A549 (cell line): ENCODE measurements around the gene ACSL5. TPM values are rescaled to one million over a fixed set of nuclear protein-coding genes. Genes with fewer than 3 reads are reported as not detected.

Experiments
- ATAC-seq, 2 experiments: fragments of 200-7000 bp in 1 of 2; fragments of >200 bp in 1 of 2; cut with Nextera tagmentation in 1 of 2; cut with Tn5 transposase in 1 of 2; 3 replicates each; pipeline versions ENCODE4 v1.8.0 to v1.9.1; 2018 to 2020; ENCODE audit warnings: mild to moderate bottlenecking in 1 of 2, moderate library complexity in 1 of 2
- CTCF ChIA-PET: fragments of 300-600 bp; sonication (Branson Sonifier 250); formaldehyde crosslinking; extraction: SDS; loops from one replicate; lab custom pipeline; 2021; ENCODE audit warnings: antibody characterized with exemption, inconsistent platforms; lab: Yijun Ruan, JAX
- POLR2A ChIA-PET: fragments of 350-600 bp; formaldehyde crosslinking; extraction: SDS; loops from one replicate; lab custom pipeline; 2021; ENCODE audit warnings: antibody characterized with exemption, inconsistent platforms; lab: Yijun Ruan, JAX
- DNase-seq, 2 experiments: peaks; one replicate each; pipeline versions ENCODE4 v3.0.0 to v3.0.0-alpha.2; 2011 to 2016; ENCODE audit warnings: low read depth in 1 of 2, low spot score in 1 of 2
- FAIRE-seq: peaks from 2 replicates; lab custom pipeline; 2011; peaks lifted over from hg19 to GRCh38; lab: Jason Lieb, UNC
- H3K27ac ChIP-seq, 2 experiments: fragments of >200 bp; sonication (Bioruptor Twin); formaldehyde crosslinking; 3 replicates each; pipeline ENCODE4 v1.5.1; 2016 to 2017
- H3K4me1 ChIP-seq: fragments of >200 bp; sonication (Bioruptor Twin); formaldehyde crosslinking; 3 replicates; pipeline ENCODE4 v1.6.1; 2016
- H3K4me2 ChIP-seq: fragments of >200 bp; sonication (Bioruptor Twin); formaldehyde crosslinking; 3 replicates; pipeline ENCODE4 v1.6.1; 2016
- H3K4me3 ChIP-seq: fragments of >200 bp; sonication (Bioruptor Twin); formaldehyde crosslinking; 3 replicates; pipeline ENCODE4 v1.5.1; 2016
- H3K9me3 ChIP-seq: fragments of >200 bp; sonication (Bioruptor Twin); formaldehyde crosslinking; 3 replicates; pipeline ENCODE4 v1.6.1; 2016
- CEBPB ChIP-seq, 2 experiments: fragments of >200 bp in 1 of 2; sonication (Bioruptor Twin) in 1 of 2; formaldehyde crosslinking in 1 of 2; IDR thresholded peaks; 2 replicates each; pipeline ENCODE4 v1.6.1; 2012 to 2016
- EHMT2 ChIP-seq: fragments of 200-600 bp; sonication (generic); IDR thresholded peaks from 2 replicates; pipeline ENCODE4 v1.6.1; 2016; ENCODE audit warnings: antibody characterized with exemption, low read depth, mild to moderate bottlenecking, moderate library complexity
- FOSB ChIP-seq: fragments of 250-450 bp; sonication (Bioruptor Pico); IDR thresholded peaks from 2 replicates; pipeline ENCODE4 v1.5.0; 2020; ENCODE audit warnings: mild to moderate bottlenecking, moderate library complexity
- GATA3 ChIP-seq: IDR thresholded peaks from 2 replicates; pipeline ENCODE4 v1.6.1; 2012; ENCODE audit warnings: borderline replicate concordance
- HOXA7 ChIP-seq: fragments of 250-450 bp; sonication (Bioruptor Pico); IDR thresholded peaks from 2 replicates; pipeline ENCODE4 v1.5.0; 2020; ENCODE audit warnings: mild to moderate bottlenecking, moderate library complexity
- HOXB13 ChIP-seq: fragments of 250-450 bp; sonication (Bioruptor Pico); IDR thresholded peaks from 2 replicates; pipeline ENCODE4 v1.5.0; 2020; ENCODE audit warnings: low read depth, mild to moderate bottlenecking, moderate library complexity
- HOXB5 ChIP-seq: fragments of 250-450 bp; sonication (Bioruptor Pico); IDR thresholded peaks from 2 replicates; pipeline ENCODE4 v1.5.0; 2020; ENCODE audit warnings: mild to moderate bottlenecking, moderate library complexity
- PHF8 ChIP-seq: fragments of 200-600 bp; sonication (generic); IDR thresholded peaks from 2 replicates; pipeline ENCODE4 v1.6.1; 2016; ENCODE audit warnings: low read depth, mild to moderate bottlenecking, antibody characterized with exemption, moderate library complexity, borderline replicate concordance
- RARB ChIP-seq: fragments of 250-450 bp; sonication (Bioruptor Pico); IDR thresholded peaks from 2 replicates; pipeline ENCODE4 v1.8.0; 2021; ENCODE audit warnings: mild to moderate bottlenecking, moderate library complexity
- RNF2 ChIP-seq: fragments of 200-600 bp; sonication (generic); IDR thresholded peaks from 2 replicates; pipeline ENCODE4 v1.6.1; 2016; ENCODE audit warnings: low read depth, mild to moderate bottlenecking, antibody characterized with exemption, moderate library complexity, borderline replicate concordance
- SMC3 ChIP-seq: fragments of >200 bp; sonication (Bioruptor Twin); formaldehyde crosslinking; IDR thresholded peaks from 3 replicates; pipeline ENCODE4 v1.6.1; 2018; ENCODE audit warnings: inconsistent platforms
- TP53 ChIP-seq: fragments of 250-450 bp; sonication (Bioruptor Pico); IDR thresholded peaks from 2 replicates; pipeline ENCODE4 v1.5.0; 2021; ENCODE audit warnings: mild to moderate bottlenecking, moderate library complexity
- USF2 ChIP-seq: fragments of 450-650 bp; IDR thresholded peaks from 2 replicates; pipeline ENCODE4 v1.6.1; 2014; ENCODE audit warnings: antibody characterized with exemption
- ZC3H11A ChIP-seq: fragments of 450-650 bp; IDR thresholded peaks from 2 replicates; pipeline ENCODE4 v1.6.1; 2014; ENCODE audit warnings: antibody characterized with exemption, mild to moderate bottlenecking
- ZSCAN20 ChIP-seq: fragments of 250-450 bp; sonication (Bioruptor Pico); IDR thresholded peaks from 2 replicates; pipeline ENCODE4 v1.8.0; 2022; ENCODE audit warnings: mild to moderate bottlenecking, moderate library complexity
- WGBS: methylation state at CpG from one replicate; pipeline ENCODE4 v1.1.6; 2017; ENCODE audit errors: missing lambda C conversion rate; 5-methylcytosine and 5-hydroxymethylcytosine counted together
- polyA plus RNA-seq, 4 experiments: library from polyadenylated mRNA; depleted of rRNA in 3 of 4; stranded (reverse); fragments of >200 nt; fragmentation: RNase III in 1 of 4; extraction: RNeasy Plus Mini Kit Qiagen cat#74134 plus additional on column Dnase treatment in 1 of 4; gene quantifications; 2 replicates in 3 of 4; 3 replicates in 1 of 4; pipeline ENCODE4 v1.2.3, GENCODE V29; 2011 to 2017
- TF ChIP-seq, protein P1 (sequence below): IDR thresholded peaks from 2 replicates; pipeline ENCODE4 v1.6.1; 2012
- TF ChIP-seq, protein P2 (sequence below): fragments of >200 bp; sonication (Bioruptor Twin); formaldehyde crosslinking; IDR thresholded peaks from 3 replicates; pipeline ENCODE4 v1.6.1; 2016
- TF ChIP-seq, protein P3 (sequence below): fragments of >200 bp; sonication (Bioruptor Twin); formaldehyde crosslinking; IDR thresholded peaks from 3 replicates; pipeline ENCODE4 v1.5.1; 2016
- TF ChIP-seq, protein P4 (sequence below): fragments of 250-450 bp; sonication (Bioruptor Pico); IDR thresholded peaks from 2 replicates; pipeline ENCODE4 v1.5.0; 2021; ENCODE audit warnings: mild to moderate bottlenecking, moderate library complexity, borderline replicate concordance
- TF ChIP-seq, protein P5 (sequence below): fragments of 250-450 bp; sonication (Bioruptor Pico); IDR thresholded peaks from 2 replicates; pipeline ENCODE4 v1.5.0; 2020; ENCODE audit warnings: low read depth, mild to moderate bottlenecking, moderate library complexity

ACSL5 gene
- polyA plus RNA-seq, 2 of the 4 experiments (the other 2 are of a cell fraction): 0.15 to 0.25 TPM

GRCh38 chr10:112330162-112330561, 43.8 kb upstream of the ACSL5 start:
- Histone ChIP-seq H3K4me2 (no peak overlapping the region), H3K4me3 (no peak overlapping the region), H3K27ac (no peak overlapping the region), H3K4me1 (no peaks in the 10 kb centered on the region), H3K9me3 (no peaks in the 10 kb centered on the region)
- ATAC-seq (no peak), FAIRE-seq (no peak), DNase-seq (no peak)
- TF ChIP-seq HOXA7 (CRISPR knock-in tag) (no peak), EHMT2 (no peak), FOSB (CRISPR knock-in tag) (no peak), PHF8 (no peak), RARB (CRISPR knock-in tag) (no peak), HOXB13 (no peak)
- TF ChIP-seq, protein P1, sequence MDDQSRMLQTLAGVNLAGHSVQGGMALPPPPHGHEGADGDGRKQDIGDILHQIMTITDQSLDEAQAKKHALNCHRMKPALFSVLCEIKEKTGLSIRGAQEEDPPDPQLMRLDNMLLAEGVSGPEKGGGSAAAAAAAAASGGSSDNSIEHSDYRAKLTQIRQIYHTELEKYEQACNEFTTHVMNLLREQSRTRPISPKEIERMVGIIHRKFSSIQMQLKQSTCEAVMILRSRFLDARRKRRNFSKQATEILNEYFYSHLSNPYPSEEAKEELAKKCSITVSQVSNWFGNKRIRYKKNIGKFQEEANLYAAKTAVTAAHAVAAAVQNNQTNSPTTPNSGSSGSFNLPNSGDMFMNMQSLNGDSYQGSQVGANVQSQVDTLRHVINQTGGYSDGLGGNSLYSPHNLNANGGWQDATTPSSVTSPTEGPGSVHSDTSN: no peak
- WGBS: 31% methylated on average over 4 of the region's 4 CpGs
- ChIA-PET POLR2A (no interaction called here), CTCF (interaction anchor here (0.9 to 1.6 kb wide), 2 partner anchors 15 to 23 kb away, joined by 3 to 5 read pairs; no protein-coding TSS in a partner anchor)

DNA sequence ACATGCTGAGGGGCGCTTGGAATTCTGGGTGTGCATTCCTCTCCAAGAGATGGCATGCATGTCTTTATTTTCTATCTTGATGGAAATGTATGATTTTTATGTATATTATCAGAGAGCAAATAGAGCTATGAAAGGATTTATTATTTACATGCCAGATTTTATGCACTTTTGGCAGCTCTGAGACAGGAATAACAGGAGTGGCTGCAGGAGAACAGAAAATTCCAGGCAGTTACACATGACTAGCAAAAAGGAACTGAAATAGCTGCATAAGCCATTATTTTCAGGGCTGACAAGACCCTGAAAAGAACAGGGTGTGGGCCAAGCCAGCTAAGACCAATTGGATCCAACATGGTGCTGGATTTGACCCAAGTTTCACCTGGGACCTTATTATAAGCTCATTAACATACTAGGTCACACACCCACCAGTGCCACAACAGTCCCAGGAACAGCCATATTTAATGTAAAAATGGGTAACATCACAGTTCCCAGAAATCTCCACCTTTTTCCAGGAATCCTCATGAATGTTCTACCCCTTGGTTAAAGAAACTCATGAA, 43.2 kb upstream of the ACSL5 start:
- Histone ChIP-seq H3K4me1 (no peaks in the 10 kb centered on the region), H3K4me2 (no peak overlapping the region), H3K9me3 (no peaks in the 10 kb centered on the region), H3K4me3 (no peak overlapping the region), H3K27ac (no peak overlapping the region; a peak in 1 of 6 replicates)
- ChIA-PET CTCF (interaction anchor here (0.9 to 1.6 kb wide), 3 partner anchors 15 to 23 kb away, joined by 3 to 5 read pairs (median 3); no protein-coding TSS in a partner anchor), POLR2A (no interaction called here)
- 4% methylated on average over 1 of the region's 1 CpG for WGBS
- ATAC-seq: no peak
- no peak for DNase-seq
- FAIRE-seq: no peak
- TF ChIP-seq HOXB5 (CRISPR knock-in tag) (no peak), RNF2 (no peak), CEBPB (IDR thresholded peaks at IDR 0.05) (no peak), RARB (CRISPR knock-in tag) (no peak), GATA3 (no peak), ZC3H11A (no peak), ZSCAN20 (no peak), TP53 (CRISPR knock-in tag) (no peak), USF2 (no peak), SMC3 (no peak)
- TF ChIP-seq, protein P1: no peak
- TF ChIP-seq, protein P2, sequence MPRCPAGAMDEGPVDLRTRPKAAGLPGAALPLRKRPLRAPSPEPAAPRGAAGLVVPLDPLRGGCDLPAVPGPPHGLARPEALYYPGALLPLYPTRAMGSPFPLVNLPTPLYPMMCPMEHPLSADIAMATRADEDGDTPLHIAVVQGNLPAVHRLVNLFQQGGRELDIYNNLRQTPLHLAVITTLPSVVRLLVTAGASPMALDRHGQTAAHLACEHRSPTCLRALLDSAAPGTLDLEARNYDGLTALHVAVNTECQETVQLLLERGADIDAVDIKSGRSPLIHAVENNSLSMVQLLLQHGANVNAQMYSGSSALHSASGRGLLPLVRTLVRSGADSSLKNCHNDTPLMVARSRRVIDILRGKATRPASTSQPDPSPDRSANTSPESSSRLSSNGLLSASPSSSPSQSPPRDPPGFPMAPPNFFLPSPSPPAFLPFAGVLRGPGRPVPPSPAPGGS: no peak
- TF ChIP-seq, protein P3, sequence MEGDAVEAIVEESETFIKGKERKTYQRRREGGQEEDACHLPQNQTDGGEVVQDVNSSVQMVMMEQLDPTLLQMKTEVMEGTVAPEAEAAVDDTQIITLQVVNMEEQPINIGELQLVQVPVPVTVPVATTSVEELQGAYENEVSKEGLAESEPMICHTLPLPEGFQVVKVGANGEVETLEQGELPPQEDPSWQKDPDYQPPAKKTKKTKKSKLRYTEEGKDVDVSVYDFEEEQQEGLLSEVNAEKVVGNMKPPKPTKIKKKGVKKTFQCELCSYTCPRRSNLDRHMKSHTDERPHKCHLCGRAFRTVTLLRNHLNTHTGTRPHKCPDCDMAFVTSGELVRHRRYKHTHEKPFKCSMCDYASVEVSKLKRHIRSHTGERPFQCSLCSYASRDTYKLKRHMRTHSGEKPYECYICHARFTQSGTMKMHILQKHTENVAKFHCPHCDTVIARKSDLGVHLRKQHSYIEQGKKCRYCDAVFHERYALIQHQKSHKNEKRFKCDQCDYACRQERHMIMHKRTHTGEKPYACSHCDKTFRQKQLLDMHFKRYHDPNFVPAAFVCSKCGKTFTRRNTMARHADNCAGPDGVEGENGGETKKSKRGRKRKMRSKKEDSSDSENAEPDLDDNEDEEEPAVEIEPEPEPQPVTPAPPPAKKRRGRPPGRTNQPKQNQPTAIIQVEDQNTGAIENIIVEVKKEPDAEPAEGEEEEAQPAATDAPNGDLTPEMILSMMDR: no peak
- TF ChIP-seq, protein P4, sequence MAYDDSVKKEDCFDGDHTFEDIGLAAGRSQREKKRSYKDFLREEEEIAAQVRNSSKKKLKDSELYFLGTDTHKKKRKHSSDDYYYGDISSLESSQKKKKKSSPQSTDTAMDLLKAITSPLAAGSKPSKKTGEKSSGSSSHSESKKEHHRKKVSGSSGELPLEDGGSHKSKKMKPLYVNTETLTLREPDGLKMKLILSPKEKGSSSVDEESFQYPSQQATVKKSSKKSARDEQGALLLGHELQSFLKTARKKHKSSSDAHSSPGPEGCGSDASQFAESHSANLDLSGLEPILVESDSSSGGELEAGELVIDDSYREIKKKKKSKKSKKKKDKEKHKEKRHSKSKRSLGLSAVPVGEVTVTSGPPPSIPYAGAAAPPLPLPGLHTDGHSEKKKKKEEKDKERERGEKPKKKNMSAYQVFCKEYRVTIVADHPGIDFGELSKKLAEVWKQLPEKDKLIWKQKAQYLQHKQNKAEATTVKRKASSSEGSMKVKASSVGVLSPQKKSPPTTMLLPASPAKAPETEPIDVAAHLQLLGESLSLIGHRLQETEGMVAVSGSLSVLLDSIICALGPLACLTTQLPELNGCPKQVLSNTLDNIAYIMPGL (CRISPR knock-in tag): no peak
- TF ChIP-seq, protein P5, sequence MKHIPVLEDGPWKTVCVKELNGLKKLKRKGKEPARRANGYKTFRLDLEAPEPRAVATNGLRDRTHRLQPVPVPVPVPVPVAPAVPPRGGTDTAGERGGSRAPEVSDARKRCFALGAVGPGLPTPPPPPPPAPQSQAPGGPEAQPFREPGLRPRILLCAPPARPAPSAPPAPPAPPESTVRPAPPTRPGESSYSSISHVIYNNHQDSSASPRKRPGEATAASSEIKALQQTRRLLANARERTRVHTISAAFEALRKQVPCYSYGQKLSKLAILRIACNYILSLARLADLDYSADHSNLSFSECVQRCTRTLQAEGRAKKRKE: no peak
